CD4-positive, alpha-beta T cell treated with Interleukin-4 for 1 hour (primary cell): ENCODE measurements around the gene IL23R.
"Not testable (repeated sequence)": the region's sequence is repeated elsewhere in the genome, so short reads cannot be mapped to it uniquely, and the experiment has no call there.

Experiments
- DNase-seq, 2 donors: peaks; one replicate each; pipeline ENCODE4 v3.0.0-alpha.2; 2020 to 2022

The IL23R gene, protein sequence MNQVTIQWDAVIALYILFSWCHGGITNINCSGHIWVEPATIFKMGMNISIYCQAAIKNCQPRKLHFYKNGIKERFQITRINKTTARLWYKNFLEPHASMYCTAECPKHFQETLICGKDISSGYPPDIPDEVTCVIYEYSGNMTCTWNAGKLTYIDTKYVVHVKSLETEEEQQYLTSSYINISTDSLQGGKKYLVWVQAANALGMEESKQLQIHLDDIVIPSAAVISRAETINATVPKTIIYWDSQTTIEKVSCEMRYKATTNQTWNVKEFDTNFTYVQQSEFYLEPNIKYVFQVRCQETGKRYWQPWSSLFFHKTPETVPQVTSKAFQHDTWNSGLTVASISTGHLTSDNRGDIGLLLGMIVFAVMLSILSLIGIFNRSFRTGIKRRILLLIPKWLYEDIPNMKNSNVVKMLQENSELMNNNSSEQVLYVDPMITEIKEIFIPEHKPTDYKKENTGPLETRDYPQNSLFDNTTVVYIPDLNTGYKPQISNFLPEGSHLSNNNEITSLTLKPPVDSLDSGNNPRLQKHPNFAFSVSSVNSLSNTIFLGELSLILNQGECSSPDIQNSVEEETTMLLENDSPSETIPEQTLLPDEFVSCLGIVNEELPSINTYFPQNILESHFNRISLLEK

DNA sequence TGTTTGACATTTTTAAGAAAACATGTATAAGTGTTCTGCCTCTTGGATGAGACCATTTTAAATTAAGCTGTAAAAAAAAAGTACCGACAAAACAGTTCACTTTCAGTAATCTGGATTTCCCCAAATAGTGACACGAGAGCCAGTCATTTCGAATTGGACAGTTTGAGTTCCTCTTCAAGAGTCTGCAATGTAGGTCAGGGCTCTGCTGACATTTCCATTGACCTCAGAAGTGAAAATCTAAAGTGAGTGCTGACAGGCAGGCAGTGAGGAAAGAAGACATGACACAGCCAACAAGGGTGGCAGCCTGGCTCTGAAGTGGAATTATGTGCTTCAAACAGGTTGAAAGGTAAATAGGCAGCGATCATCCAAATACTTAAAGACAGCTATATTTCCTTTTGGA, at the start of gene IL23R:
Gene IL23R, plus strand, starts transcription at position 259 of the 400 bp plus-strand sequence. CDS start 1,667 bp downstream, outside the sequence.
- DNase-seq: peak; percentile 34 to 50

DNA sequence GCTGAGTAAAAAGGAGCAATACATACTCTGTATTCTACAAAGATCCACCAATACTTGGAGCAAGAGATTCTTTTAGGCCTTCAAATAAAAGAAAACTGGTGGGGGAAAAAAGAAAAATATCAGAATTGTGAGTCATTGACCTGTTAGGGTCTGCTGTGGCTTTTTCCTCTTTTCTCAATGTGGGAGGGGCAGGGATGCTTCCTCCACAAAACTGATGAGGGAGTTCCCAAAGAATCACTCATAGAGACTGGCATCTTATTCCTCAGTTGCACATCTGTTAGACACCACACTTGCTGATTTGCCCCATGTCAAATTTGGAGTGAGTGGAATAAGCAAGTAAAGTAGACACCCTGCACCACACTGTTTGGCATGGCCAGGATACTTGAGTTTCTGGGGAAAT, 48.1 kb upstream of the IL23R start:
- no peak for DNase-seq

DNA sequence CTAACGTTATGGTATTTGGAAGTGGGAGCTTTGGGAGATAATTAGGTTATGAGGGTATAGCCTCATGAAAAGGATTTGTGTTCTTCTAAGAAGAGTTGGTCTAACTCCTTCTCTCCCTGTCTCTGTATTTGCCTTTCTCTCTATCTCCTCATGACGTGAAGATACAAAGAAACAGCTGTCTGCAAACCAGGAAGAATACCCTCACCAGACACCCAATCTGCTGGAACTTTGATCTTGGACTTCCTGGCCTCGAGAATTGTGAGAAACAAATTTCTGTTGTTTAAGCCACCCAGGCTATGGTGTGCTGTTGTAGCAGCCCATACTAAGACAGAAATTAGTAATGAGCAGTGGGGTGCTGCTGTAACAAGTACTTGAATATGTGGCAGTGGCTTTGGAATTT, 47.6 kb upstream of the IL23R start:
- no peak for DNase-seq

DNA sequence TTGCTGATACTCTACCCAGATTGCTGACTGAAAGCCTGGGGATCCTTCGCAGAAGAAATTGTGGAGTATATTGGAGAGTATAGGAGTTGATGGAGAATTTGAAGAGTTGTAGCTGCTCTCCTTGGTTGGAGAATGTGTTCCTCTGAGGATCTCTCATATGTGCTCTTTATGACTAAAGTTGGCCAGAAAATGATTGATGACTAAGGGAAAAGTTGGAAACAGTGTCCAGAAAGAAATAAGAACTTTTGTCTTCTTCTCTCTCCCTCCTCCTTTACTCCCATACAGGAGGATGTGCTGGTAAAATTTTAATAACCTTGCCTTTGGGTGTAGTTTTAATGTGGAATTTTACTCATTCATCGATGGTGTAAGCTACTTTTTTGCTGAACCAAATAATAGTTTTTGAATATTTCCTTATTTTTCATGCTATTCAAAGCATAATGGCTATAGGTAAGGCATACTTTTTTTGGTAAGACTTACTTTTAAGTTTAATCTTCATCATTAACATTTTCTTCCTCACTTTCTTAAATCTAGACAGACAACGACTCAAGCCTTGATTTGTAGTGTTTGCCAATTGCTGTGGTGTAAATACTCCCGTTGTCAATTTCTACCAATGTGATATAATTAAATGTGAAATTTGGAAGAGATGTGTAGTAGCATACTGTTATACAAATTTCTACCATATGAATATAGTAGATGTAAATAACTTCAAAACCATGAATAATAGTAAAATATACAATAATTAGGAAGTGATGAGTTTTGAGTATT, 45.2 kb upstream of the IL23R start:
- no peak for DNase-seq

DNA sequence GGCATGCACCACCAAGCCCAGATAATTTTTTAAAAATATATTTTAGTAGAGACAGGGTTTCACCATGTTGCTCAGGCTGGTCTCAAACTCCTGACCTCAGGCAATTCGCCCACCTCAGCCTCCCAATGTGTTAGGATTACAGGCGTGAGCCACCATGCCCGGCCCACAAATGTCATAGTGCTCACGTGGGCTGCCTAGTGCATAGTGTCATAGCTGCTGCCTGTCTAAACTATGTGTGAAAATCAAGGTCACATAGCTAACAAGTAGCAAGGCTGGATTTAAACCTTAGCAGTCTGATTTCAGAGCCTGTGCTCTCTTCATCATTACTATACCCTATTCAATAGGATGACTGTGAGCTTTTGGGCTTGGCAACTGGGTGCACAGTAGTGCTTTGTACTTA, 41.8 kb upstream of the IL23R start:
- no peak for DNase-seq

DNA sequence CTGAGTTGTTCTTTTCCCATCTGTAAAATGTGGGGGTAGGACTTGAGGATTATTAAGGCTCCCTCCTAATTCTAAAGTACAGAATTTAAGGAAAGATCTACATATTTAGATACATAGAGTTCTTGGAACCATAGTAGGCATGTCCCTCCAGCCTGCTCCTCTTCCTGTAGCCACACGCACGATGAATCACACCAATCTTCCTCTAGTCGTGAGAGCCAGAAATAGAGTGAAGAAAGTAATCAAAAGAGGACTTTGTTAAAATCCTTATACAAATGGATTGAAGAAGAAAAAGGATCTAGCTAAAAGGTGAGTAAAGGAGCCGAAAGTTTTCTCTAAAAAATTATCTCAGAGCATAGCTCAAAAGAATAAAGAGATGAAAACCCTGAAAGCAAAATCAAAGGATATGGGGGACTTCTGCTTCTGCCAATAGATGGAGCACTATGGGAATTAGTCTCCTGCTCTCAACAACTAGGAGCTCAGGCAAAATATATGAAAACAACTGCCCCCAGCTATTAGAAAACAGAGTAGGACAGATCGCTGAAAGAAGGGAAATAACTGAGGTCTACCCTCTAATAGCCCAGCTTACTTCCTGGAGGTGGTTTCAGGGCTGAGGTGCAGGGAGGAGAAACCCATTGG, 40.0 kb upstream of the IL23R start:
- DNase-seq: no peak

DNA sequence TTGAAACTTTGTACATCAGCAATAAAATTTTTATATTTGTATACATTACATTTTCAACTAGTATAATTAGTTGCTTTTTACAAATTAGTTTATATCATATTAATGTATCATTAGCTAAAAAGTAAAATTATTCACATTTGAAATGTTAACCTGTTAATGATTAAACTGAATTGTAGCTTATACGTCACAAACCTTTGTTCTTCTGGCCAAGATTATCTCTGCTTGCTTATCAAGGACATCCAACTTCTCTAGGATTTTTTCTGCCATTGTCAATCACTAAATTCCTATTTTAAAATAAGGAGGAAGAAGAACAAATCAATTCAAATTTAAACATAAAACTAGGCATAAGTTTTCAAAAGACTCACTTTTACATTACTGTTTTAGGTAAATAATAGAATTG, 39.3 kb upstream of the IL23R start:
- DNase-seq: no peak

DNA sequence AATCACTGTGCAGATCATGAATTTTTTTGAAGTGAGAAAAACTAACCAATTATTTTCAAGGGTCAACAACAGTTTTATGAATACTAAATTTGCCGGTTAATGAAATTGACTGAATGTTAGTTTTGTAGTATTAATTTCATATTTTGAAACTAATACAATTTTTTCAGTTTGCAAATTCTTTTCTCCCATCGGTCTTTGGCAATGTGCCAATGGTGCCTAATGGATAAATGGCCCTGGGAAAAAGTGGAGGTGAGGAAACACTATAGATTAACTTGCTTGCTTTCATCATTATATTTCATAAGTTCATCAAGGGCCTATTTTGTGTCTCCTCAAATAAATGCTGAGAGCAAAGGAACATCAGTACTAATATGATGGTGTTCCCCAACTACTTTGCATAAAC, 35.6 kb upstream of the IL23R start:
- DNase-seq: no peak

DNA sequence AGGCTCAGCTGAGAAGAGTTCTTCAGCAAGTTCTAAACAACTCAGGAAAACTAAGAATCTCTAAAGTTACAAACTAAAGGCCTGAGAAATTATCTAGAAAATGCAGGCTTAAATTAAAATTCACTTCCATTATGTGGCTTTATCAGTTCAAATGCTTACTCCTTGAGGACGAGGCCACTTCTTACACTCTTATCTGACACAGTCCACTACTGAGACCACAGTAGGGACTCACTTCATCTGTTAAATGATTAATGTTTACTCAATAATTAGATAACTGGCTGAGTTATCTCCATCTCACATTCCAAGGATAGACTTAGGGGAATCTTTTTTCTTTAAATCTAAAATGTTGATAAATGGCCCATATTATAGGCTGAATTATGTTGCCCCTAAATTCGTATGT, 33.1 kb upstream of the IL23R start:
- DNase-seq: no peak

DNA sequence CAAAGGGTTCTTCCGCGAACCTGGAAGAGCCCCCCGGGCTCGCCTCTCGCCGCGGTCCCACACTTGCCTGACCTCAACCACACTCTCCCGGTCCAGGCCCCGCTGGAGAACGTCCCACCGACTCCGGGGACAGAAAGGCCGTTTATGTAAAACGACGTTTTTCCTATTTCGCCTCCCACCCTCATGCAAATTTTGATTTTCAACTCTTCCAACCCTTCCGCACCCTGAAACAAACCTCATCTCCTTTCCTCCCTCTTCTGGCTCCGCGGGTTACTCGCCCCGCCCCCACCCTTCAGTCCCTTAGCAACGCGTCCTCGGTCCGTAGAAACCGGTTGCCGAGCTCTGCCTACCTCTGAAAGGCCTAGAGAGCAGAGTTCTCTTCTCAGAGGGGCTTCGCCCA, 31.6 kb upstream of the IL23R start, which contains the start of gene C1orf141:
Gene C1orf141, minus strand, starts transcription at position 276 of the 400 bp plus-strand sequence. CDS start 7,730 bp downstream, outside the sequence.
- no peak for DNase-seq

DNA sequence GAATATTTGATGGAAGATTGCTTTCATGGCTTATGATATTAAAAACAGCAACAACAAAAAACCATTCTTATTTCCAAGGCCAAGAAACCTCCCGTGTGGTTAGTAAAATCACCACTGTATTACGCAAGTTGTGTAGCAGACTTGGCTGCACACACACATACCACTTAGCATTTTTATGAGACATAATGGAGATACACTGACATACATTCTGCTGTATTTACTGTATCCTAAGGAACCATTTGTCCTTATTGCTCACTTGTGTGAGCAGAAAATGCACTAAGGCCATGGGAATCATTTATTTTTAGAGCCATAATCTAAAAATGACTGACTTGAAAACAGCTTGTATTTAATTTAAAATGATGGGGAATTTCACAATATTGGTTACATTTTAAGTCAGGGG, 30.9 kb upstream of the IL23R start:
- DNase-seq: no peak

DNA sequence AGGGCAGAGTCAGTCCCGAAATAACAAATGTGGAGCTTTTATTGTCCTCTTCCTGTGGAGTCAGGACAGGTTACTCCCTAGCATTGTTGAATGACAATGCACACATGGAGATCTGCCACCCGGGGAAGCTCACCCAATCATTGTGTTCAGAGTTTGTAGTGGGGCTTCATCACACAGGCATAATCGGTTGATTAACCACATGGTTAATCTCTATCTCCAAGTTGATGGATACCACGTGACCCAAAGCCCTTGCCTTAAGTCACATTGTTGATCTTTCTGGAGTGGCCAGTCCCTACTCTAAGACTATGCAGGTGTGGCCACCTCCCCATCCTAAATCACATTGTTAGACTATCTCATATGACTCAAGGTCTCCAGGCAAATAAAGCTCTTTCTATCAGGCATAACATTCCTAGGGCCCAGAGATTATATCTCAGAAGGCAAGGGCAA, 28.9 kb upstream of the IL23R start:
- no peak for DNase-seq

DNA sequence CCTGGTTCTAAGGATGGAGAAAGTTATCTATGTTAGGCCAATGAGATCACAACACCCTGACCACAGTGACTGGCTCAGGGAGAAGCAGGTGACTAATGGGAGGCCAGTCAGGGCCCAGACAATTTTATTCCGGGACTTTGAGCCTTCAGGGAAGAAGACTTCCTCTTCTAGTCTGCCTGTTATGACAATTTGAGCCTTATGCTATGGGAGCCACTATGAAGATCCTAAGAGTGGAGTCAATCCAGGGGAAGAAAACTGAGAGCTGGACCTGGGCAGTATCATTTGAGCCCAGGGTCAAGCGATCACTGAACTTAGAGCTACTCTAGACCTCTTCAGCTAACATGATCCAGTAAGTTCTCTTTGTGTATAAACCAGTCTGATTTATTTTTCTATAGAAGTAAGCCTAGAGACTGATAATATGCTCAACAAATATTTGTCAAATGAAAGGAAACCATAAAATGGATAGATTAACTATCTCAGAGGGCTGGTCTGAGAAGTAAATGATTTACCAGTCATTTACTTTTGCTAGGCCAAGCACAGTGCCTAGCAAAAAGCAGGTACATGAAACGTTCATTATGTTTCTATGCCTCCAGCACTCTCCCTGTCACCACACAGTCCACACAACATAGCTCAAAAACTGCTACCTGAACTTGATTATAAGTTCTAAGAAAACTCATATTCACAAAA, 27.3 kb upstream of the IL23R start:
- DNase-seq: no peak

DNA sequence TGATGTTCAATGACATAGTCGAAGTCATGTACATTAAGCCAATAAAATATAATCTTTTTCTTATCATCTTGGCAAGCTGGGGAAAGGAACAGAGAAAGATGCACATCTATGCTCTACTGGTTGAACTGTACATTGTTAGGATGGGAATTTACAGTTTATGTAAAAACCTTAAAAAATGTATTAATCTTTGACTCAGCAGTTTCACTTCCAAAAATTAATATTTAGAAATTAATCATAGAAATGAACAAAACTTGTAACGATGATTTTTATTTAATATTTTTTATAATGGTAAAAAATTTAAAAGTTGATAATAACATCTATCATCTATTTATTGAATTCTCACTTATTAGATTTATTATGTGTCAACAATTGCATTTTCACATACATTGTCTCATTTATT, 25.8 kb upstream of the IL23R start:
- no peak for DNase-seq

DNA sequence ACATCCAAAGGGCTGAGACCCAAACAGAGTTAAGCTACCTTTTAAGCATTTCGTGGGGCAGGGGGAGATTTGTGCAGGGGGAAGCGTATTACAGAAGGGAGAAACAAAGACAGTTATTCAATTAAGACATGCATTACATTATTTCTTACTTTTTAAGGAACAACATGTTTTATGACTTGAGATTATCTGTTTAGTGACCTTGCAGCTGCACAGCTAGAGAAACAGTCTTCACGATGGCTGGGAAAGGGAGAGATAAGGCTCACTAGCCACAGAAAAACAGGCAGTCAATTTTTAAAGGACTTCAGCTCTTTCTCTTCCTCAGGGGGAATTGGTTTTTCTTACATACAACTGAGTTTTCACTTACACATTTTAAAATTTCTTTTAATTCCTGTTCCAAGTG, 24.4 kb upstream of the IL23R start:
- not testable (repeated sequence) for DNase-seq

DNA sequence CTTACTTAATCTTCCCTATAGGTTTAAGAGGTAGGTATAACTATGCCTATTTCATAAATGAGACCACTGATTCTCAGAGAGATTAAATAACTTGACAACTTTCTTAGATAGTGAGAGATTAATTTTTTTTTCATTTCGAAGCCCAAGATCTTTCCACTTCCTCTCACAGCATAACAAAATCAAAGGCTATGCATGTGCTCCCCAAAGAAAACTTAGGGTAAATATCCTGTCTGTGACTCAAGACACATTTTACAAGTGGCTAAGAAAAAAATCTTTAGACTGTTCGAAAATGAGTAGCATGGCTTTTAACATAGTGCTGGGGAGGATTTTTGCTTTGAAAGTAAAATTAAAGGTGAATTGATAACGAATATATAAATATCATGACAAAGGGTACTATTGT, 23.3 kb upstream of the IL23R start:
- no peak for DNase-seq

DNA sequence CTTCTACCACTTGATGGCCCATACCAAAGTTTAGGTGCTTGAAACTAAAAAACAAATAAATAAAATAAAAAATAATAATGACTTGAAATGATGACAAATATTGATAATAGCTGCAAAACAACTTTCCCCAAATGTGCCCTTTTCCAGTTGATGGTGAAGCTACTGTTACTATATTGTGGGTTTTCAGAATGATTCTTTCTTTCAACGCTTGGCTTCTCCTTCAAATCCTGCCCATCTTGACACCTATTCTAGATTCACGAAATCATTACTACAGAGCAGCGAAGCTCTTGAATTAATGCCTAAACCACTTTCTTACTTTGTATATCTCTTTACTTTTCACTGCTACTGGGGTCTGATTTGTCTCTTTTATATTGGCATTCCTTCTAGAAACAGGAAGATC, 22.3 kb upstream of the IL23R start:
- no peak for DNase-seq

DNA sequence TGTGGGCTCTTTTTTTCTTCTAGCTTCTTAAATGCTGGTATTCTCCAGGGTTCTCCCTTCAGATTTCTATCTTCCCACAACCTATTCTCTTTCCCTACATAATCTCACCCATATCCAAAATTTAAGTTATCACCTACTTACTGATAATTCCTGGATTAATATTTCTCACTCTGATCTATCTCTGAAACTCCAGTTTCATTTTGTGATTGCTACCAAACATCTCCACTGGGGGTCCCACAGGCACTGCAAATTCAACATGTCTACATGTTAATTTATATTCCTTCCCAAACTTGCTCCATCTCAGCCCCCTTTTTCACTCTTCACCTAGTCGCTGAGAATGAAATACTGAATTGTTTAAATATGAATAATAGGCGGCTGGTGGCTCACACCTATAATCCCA, 21.6 kb upstream of the IL23R start:
- peak; percentile 12 to 43 for DNase-seq

DNA sequence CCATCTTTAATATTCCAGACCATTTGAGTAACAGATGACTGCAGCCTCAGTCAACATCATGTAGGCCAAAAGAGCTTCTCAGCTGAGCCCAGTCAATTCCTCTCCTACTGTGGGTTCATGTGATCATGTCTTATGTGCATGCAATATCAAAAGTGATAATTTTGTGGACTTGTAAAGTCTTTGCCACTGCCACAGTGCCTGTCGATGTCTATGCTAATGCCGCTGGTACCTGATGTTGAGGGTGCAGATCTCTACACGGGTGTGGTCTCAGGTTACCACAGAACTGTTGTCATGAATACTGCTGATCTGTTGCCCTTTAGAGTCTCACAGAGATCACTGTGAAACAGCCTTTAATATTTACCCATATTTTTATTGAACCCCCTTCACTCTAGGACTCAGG, 20.2 kb upstream of the IL23R start:
- DNase-seq: no peak

DNA sequence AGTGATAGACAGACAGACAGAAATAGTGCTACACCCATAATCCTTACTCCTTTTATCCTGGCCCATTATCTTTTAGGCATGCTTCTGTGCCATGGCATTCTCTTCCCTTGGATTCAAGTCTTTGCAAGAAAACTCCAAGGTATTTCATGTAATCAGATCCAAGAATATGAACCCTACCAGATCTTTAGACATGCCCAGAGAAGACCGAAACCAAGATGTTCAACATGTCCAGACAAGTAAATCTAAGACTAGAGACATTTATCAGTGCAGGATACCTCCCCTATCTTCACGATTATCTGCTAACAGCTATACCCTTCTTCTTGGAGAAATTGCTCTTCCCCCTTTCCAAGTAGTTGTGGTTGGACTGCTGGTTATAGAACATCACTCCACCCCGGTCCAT, 19.7 kb upstream of the IL23R start:
- no peak for DNase-seq

DNA sequence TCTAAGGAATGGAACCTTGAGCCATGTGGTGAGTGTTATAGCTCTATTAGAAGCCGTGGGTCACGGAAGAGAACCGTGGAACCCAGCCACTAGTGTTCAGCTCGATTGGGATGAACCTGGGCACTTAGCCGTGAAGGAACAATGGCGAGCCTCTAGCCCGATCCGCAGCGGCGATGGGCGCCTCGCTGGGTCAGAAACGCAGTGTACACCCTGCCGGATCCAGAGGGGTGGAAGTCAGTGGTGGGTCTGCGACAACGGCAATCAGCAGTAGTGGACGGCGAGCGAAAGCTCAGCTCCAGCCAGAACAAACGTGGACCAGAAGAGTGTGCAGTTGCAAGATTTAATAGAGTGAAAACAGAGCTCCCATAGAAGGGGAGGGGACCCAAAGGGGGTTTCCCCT, 18.3 kb upstream of the IL23R start:
- DNase-seq: not testable (repeated sequence)

DNA sequence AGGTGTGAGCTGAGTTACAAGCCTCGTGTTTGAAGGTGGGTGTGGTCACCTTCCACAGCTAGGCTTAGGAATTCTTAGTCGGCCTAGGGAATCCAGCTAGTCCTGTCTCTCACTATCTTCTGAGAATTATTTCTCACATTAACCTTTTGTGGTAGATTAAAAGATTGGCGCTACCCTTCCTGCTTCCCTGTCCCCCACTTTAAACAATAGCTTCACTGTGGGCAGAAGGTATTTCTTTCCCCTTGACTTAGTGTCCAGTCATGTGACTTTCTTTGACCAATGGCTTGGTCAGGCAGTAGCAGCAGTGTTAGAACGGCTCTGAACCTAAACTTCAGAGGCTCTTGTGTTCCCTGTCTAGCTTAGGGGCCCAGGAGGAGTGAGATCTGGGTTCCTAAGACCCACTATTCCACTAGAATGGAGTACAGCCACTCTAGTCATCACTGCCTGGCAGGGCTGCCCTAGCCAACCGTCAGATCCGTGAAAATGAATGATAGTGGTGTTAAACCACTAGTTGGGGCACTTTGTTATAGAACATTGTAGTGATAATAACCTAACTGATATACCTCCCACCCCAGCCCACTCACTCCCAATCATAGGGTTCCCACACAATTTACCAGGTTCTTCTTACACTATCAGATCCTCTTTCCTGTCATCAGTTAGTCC, 17.6 kb upstream of the IL23R start:
- no peak for DNase-seq
